Calu3 (cell line): ENCODE data around the gene PIGB. TPM values are rescaled to one million over a fixed set of nuclear protein-coding genes. Genes with fewer than 3 reads are reported as not detected.
A peak's percentile ranks its signal among the peaks of the same experiment; 100 is the strongest.
"Not testable (repeated sequence)": the region's sequence is repeated elsewhere in the genome, so short reads cannot be mapped to it uniquely, and the experiment has no call there.

Experiments used
- BruUV-seq: library from RNA; stranded (reverse); fragments of 400-500 nt; replicated peaks from 2 replicates; lab custom pipeline; 2021; lab: Mats Ljungman, UMichigan
- CTCF ChIA-PET: fragments of 300-600 bp; sonication (Branson Sonifier 250); formaldehyde crosslinking; loops from one replicate; lab custom pipeline; 2022; ENCODE audit warnings: antibody characterized with exemption; lab: Charles Lee
- DNase-seq: peaks from one replicate; pipeline ENCODE4 v3.0.0; 2022
- H3K27ac Mint-ChIP-seq: one replicate; pipeline ENCODE4 v1.8.0; 2022; ENCODE audit warnings: mixed read lengths; ENCODE audit not compliant: unreplicated experiment
- H3K27me3 Mint-ChIP-seq: one replicate; pipeline ENCODE4 v1.8.0; 2022; ENCODE audit warnings: mixed read lengths; ENCODE audit not compliant: unreplicated experiment
- H3K36me3 Mint-ChIP-seq: one replicate; pipeline ENCODE4 v1.8.0; 2022; ENCODE audit warnings: mild to moderate bottlenecking, moderate library complexity, mixed read lengths; ENCODE audit not compliant: insufficient read depth, unreplicated experiment
- H3K4me1 Mint-ChIP-seq: one replicate; pipeline ENCODE4 v1.8.0; 2022; ENCODE audit warnings: mild to moderate bottlenecking, low read depth, mixed read lengths; ENCODE audit not compliant: unreplicated experiment
- H3K4me3 Mint-ChIP-seq: one replicate; pipeline ENCODE4 v1.8.0; 2022; ENCODE audit warnings: mild to moderate bottlenecking, low read depth, moderate library complexity, mixed read lengths; ENCODE audit not compliant: unreplicated experiment
- H3K9me3 Mint-ChIP-seq: one replicate; pipeline ENCODE4 v1.8.0; 2022; ENCODE audit warnings: low read depth, mixed read lengths; ENCODE audit not compliant: unreplicated experiment
- intact Hi-C: fragments of 100-400 bp; cut with micrococcal nuclease; formaldehyde crosslinking; loops from one replicate; pipeline ENCODE4 v1.10.0; 2022; ENCODE audit not compliant: unreplicated experiment
- total RNA-seq: library from RNA; stranded (reverse); gene quantifications from 2 replicates; pipeline ENCODE4 v1.2.3, GENCODE V29; 2022
- TF ChIP-seq, protein P1 (sequence below): fragments of 200-600 bp; IDR thresholded peaks from one replicate; pipeline ENCODE4 v1.8.0; 2022; ENCODE audit warnings: antibody characterized with exemption; ENCODE audit not compliant: unreplicated experiment

The PIGB gene
- total RNA-seq, 1 experiment from 2014 or later: 23.5 TPM

DNA sequence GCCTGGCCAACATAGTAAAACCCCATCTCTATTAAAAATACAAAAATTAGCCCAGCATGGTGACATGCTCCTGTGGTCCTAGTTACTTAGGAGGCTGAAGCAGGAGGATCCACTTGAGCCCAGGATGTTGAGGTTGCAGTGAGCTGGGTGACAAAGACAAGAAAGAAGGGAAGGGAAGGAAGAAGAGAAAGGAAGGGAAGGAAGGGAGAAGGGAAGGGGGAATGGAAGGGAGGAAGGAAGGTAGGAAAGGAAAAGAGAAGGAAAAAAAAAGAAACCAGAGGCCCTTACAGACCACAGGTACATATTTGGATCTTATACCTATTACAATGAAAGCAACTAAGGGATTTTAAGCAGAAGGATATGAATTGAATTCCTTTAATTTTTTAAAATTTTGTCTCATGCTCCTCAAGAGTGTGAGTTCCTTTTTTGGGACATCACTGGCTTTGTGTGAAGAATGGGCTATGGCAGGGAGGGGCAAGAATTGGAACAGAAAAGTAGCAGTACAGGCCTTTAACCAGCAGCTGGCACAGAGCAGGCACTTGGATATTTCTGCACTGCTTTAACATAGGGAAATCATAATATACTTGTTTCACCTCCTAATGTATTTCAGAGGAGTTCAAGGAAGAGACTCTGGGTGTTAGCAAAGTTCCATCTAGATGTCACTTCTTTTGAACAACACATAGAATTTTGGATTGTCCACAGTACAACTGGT is 37.3 kb upstream of the PIGB start:
- H3K4me3 Mint-ChIP-seq: no peak overlapping the region
- CTCF ChIA-PET: interaction anchor here (1.0 kb wide), 1 partner anchor 61 kb away, joined by 5 read pairs; no protein-coding TSS in a partner anchor
- intact Hi-C loops: loop anchor here (10.0 kb wide), 1 partner anchor 1317 kb away; no protein-coding TSS in a partner anchor

DNA sequence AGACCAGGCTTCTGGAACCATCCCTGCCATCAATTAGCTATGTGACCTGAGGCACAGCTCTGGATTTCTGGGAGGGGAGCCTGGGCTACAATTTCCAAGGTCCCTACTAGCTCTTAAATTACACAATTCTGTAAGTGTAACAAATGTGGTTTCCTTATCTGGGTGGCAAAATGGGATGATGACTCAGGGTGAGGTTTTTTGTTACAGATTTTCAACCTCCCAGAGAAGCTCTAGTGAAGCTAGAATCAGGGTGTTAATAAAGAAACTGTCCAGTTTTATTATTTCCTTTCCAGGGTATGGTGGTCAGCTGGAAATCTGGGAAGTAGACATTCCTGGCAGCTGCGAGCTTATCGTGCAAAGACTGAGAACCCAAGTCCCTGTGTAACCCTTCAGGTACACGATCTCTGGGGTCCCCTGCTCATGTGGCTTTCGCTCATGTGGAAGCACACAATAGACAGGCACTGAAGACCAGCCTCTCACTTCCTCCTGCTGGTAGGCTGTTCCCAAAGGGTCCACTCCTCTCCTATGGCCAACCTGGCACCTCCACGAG is 36.7 kb upstream of the PIGB start:
- H3K36me3 Mint-ChIP-seq: no peaks in the 10 kb centered on the region
- no peak overlapping the region for H3K27ac Mint-ChIP-seq
- H3K9me3 Mint-ChIP-seq: no peaks in the 10 kb centered on the region
- TF ChIP-seq, protein P1, sequence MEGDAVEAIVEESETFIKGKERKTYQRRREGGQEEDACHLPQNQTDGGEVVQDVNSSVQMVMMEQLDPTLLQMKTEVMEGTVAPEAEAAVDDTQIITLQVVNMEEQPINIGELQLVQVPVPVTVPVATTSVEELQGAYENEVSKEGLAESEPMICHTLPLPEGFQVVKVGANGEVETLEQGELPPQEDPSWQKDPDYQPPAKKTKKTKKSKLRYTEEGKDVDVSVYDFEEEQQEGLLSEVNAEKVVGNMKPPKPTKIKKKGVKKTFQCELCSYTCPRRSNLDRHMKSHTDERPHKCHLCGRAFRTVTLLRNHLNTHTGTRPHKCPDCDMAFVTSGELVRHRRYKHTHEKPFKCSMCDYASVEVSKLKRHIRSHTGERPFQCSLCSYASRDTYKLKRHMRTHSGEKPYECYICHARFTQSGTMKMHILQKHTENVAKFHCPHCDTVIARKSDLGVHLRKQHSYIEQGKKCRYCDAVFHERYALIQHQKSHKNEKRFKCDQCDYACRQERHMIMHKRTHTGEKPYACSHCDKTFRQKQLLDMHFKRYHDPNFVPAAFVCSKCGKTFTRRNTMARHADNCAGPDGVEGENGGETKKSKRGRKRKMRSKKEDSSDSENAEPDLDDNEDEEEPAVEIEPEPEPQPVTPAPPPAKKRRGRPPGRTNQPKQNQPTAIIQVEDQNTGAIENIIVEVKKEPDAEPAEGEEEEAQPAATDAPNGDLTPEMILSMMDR: no peak
- peak; percentile 17 for DNase-seq
- H3K27me3 Mint-ChIP-seq: no peaks in the 10 kb centered on the region
- CTCF ChIA-PET: interaction anchor here (1.0 kb wide), 1 partner anchor 61 kb away, joined by 5 read pairs; no protein-coding TSS in a partner anchor
- H3K4me1 Mint-ChIP-seq: peaks cover 34% of the 10 kb centered on the region
- no peak overlapping the region for H3K4me3 Mint-ChIP-seq
- no TSS peak for BruUV-seq
- intact Hi-C loops: loop anchor here (10.0 kb wide), 1 partner anchor 1318 kb away; no protein-coding TSS in a partner anchor

More for the DNA sequence above, 37.3 kb upstream of the PIGB start:
- peaks cover 34% of the 10 kb centered on the region for H3K4me1 Mint-ChIP-seq
- no peak for DNase-seq
- no peaks in the 10 kb centered on the region for H3K27me3 Mint-ChIP-seq
- no TSS peak for BruUV-seq
- no peaks in the 10 kb centered on the region for H3K36me3 Mint-ChIP-seq
- H3K27ac Mint-ChIP-seq: no peak overlapping the region
- TF ChIP-seq, protein P1: no peak
- no peaks in the 10 kb centered on the region for H3K9me3 Mint-ChIP-seq

DNA sequence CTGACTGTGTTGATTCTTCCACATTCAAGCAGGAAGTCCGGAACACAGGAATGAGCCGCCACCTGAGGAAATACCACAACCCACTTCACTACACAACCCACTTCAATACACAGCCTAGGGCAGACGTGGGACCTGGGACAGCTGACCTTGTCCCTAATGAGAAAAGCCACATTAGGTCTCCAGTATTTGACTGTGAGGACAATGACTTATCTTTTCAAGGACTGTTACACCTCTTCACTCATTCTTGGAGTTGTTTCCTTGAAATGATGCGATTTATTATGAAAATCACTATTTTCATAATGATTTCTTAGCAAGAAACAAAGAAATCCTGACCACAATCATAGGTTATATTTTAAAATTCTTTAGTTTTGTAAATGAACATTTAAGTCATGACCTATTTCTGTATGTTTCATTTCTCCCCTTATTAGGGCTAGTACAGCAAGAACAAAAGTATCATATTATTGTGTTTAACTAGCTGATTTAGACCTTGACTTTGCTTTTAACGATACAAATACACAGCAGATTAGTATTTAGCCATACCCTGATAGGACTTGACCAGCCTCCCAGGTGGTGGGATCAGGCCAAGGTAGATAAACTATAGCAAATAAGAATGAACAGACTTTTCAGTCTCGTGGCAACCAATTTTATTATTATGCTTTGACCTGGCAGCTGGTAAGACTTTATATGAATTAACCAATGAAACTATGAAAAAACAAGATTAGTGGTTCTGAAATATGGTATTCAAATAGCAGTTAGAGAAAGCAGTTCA is 35.5 kb upstream of the PIGB start:
- peaks cover 34% of the 10 kb centered on the region for H3K4me1 Mint-ChIP-seq
- DNase-seq: no peak
- H3K4me3 Mint-ChIP-seq: no peak overlapping the region
- no peaks in the 10 kb centered on the region for H3K27me3 Mint-ChIP-seq
- TF ChIP-seq, protein P1: no peak
- no TSS peak for BruUV-seq
- peaks cover under 1% of the 10 kb centered on the region for H3K36me3 Mint-ChIP-seq
- intact Hi-C loops: loop anchor here (10.0 kb wide), 1 partner anchor 1319 kb away; no protein-coding TSS in a partner anchor
- H3K9me3 Mint-ChIP-seq: no peaks in the 10 kb centered on the region
- CTCF ChIA-PET: no interaction called here
- H3K27ac Mint-ChIP-seq: no peak overlapping the region

DNA sequence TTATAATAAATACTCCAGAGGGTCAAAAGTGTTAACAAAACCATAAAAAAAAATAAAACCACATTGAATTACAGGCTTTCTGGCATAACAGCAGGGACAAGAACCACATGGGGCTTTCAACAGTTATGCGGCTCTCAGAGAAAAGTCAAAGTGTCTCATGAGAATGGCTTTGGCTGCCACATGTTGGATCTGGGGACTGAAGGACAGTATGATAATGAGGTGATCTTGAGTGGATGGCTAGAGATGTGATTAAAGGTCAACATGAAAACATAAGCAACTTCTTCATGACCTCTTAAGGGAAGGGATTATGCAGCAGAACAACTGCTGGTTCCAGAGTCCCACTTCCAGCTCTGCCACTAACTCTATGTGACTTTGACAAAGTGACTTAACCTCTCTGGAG is 34.6 kb upstream of the PIGB start:
- intact Hi-C loops: loop anchor here (10.0 kb wide), 1 partner anchor 1320 kb away; no protein-coding TSS in a partner anchor
- TF ChIP-seq, protein P1: no peak
- Mint-ChIP-seq H3K4me1 (peaks cover 30% of the 10 kb centered on the region), H3K27ac (no peak overlapping the region), H3K9me3 (no peaks in the 10 kb centered on the region), H3K36me3 (peaks cover 9% of the 10 kb centered on the region), H3K27me3 (no peaks in the 10 kb centered on the region), H3K4me3 (no peak overlapping the region)
- CTCF ChIA-PET: no interaction called here
- BruUV-seq: no TSS peak
- no peak for DNase-seq

DNA sequence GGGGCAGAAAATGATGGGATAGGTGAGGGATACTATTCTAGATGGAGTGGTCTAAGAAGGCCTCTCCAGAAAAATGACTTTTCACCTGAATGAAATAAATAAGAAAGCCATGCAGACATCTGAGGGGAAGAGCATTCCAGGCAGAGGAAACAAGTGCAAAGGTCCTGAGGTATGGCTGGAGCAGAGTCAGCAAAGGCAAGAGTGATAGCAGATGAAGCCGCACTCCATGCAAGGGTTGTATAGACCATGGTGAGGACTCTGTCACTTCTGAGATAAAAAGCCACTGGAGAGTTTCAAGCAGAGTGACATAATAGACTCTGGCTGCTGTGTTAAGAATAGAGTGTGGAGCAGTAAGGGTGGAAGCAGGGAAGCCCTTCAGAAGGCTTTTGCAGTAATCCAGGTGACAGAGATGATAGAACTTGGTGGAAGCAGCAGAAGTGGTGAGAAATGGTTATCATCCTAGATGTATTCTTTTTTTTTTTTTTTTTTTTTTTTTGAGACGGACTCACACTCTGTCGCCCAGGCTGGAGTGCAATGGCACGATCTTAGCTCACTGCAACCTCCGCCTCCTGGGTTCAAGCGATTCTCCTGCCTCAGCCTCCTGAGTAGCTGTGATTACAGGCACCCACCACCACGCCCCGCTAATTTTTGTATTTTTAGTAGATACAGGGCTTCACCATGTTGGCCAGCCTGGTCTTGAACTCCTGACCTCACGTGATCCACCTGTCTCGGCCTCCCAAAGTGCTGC is 32.4 kb upstream of the PIGB start:
- H3K27ac Mint-ChIP-seq, H3K4me3 Mint-ChIP-seq, BruUV-seq, CTCF ChIA-PET, H3K9me3 Mint-ChIP-seq, H3K27me3 Mint-ChIP-seq, DNase-seq: not testable (repeated sequence)
- intact Hi-C loops: loop anchor here (10.0 kb wide), 1 partner anchor 1322 kb away; no protein-coding TSS in a partner anchor
- H3K4me1 Mint-ChIP-seq: peaks cover 19% of the 10 kb centered on the region
- H3K36me3 Mint-ChIP-seq: peaks cover 21% of the 10 kb centered on the region
